Right kidney (tissue), 1 donor: Measurements from ENCODE around the gene AAR2.

ENCODE experiments used
- DNase-seq: peaks from one replicate; pipeline ENCODE4 v3.0.0-alpha.2; 2016

AAR2 gene

GRCh38 chr20:36217226-36217625 lies 19.1 kb upstream of the AAR2 start:
- no peak for DNase-seq

- DNase-seq: no peak
Observed at GRCh38 chr20:36218380-36219064, 17.8 kb upstream of the AAR2 start.

DNA sequence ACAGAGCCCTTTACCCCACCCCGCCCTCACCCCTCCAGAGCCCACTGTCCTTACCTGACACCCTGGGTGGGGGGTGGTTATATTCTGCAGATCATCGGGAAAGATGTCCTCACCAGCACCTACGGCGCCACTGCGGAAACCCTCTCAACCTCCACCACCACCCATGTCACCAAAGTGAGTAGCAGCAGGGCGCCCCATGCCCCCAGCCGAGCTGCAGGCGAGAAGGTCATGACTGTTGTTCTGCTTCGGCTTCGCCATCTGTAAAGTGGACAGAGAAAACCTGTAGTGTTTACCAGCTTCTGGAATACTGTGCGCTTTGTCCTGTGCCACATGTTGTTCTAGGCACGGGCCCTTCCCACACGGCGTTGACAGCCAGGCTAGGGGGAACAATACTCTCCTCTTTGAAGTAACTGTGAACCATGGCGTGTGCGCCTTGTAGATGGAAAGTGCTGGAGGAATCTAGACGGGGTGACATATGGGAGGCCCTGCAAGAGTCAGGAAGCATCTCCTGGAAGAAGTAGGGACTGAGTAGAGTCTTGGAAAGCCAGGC lies 16.5 kb upstream of the AAR2 start:
- no peak for DNase-seq

- no peak for DNase-seq
Observed at GRCh38 chr20:36225666-36226065, 10.6 kb upstream of the AAR2 start.

- no peak for DNase-seq
Observed at GRCh38 chr20:36228770-36229169, 7.5 kb upstream of the AAR2 start.

DNA sequence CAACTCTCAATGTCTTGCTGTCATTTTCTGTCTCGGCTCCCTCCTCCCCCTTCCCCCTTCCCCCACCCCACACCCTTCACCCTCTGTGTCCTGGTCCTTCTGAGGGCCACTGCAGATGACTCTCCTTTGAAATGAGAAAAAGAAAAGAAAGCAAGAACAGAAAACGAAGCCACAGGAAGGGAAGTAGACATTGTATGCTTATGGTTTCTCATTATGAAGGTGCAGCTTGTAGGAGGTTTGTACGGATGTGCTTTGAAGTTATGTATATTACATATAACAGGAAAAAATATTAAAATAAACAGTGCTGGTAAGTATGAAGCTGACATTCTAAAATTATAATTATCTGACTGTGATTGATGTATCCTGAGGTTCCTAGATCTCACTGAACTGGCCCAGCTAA lies 6.3 kb upstream of the AAR2 start:
- DNase-seq: no peak

DNA sequence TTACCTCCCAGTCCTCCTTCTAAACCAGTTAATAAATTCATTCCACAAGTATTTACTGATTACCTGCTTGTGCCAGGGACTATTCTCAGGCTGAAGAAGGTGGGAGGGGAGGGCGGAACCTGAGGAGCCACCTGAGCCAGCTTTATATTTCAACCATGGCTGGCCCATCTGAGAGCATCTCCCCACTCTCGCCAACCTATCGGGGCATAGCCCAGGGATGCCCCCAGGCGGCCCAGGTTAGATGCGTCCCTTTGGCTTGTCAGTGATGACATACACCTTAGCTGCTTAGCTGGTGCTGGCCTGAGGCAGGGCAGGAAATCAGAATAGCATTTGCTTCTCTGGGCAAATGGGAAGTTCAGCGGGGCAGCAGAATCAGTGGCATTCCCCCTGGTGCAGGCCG lies 4.9 kb upstream of the AAR2 start:
- no peak for DNase-seq

- no peak for DNase-seq
Observed at GRCh38 chr20:36234771-36235320, 1.4 kb upstream of the AAR2 start.

GRCh38 chr20:36236786-36237121 lies 476 bp downstream of the AAR2 start:
- no peak for DNase-seq

GRCh38 chr20:36237477-36237876 lies 1.2 kb downstream of the AAR2 start:
- DNase-seq: no peak

GRCh38 chr20:36238153-36238552 lies 1.9 kb downstream of the AAR2 start:
- DNase-seq: no peak

DNA sequence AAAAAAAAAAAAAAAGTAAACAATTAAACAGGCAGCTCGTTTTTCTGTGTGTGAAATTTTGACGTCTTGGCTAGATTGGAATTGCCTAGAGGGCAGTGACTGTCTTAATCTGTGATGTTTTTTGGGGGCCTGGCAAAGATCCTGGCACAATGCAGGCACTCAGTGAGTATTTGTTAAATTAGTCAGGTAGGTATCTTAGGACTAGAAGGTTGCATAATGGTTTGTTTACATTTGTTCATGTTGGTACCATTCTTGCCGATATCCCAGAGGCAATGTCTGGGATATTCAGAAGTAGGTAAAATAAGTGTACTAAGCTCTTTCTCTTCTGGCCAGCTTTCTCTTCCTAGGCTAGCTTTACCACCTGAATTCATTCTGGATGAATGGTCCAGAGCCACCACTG lies 2.5 kb downstream of the AAR2 start:
- DNase-seq: no peak

DNA sequence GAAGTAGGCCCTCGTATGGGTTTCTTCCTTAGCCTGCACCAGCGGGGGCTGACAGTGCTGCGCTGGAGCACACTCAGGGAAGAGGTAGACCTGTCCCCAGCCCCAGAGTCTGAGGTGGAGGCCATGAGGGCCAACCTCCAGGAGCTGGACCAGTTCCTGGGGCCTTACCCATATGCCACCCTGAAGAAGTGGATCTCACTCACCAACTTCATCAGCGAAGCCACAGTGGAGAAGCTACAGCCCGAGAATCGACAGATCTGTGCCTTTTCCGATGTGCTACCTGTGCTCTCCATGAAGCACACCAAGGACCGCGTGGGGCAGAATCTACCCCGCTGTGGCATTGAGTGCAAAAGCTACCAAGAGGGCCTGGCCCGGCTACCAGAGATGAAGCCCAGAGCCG lies 3.8 kb downstream of the AAR2 start:
- DNase-seq: no peak

DNA sequence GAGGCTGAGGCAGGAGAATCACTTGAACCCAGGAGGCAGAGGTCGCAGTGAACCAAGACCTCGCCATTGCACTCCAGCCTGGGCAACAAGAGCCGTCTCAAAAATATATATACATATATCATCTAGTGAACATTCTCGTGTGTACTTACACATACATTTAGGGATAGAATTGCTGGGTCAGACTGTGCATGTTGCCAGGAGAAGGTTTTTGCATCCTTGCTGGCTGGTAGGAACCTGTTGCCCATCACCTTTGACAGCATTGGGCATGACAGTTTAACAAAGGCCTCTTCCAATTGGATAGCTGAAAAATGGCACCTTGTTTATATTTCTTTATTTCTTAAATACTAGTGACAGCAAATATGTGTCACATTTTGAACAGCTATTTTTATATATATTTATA lies 5.4 kb downstream of the AAR2 start:
- no peak for DNase-seq

GRCh38 chr20:36243726-36244125 lies 7.4 kb downstream of the AAR2 start:
- no peak for DNase-seq

DNA sequence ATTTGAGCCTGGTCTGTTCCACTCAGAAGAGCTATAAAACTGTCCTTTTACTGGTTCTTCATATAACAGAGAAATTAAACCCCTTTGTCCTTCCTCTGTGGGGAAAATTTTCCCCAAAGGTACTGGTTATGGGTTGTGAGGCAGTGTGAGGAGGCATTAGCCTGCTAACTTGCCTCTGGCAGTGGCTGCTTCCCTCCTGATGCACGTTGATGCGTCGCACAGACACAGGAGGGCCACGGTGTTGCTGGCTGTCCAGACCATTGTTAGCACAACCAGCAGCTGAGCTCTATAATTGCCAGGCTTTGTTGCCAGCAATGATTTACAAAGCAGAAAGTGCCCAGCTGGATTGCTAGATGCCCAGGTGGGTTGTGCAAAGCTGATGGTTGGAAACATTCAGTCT lies 10.1 kb downstream of the AAR2 start:
- DNase-seq: no peak

DNA sequence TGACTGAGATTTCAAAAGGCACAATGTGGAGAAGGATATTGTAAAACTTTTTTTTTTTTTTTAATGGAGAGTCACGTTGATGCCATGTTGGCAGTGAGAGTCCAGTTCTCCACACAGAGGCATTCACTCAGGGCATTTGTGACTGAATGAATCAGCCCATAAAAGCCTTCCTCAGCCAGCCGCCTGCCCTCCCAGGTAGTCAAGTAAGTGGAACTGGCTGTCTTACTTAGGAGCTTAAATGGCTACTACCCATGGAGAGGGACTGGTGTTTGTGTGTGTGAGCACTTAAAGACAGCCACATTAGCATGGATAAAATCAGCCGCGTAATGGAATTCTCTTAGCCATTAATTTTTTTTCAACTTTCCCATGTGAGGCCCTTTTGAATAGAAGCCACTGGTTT lies 12.6 kb downstream of the AAR2 start:
- no peak for DNase-seq

GRCh38 chr20:36249450-36249849 lies 13.2 kb downstream of the AAR2 start:
- DNase-seq: no peak

GRCh38 chr20:36251426-36251825 lies 15.1 kb downstream of the AAR2 start:
- no peak for DNase-seq

DNA sequence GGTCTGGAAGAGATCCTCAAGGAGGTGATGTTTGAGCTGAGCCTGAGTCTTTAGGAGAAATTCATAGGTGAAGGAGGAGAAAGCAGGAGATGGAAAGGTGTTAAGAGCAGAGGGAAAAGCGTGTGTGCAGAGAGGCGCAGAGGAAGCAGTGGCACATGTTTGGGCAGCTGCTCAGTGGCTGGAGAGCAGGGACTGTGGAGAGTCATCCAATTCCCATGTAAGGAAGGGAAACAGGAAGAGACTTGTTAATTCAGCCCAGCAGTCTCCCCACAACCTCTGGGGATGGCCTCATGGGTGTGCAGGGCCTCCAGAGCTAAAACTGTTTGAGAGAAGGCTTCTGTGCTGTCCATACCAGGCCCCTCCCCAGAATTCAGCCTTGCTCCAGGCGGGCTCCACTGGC lies 16.2 kb downstream of the AAR2 start:
- no peak for DNase-seq

DNA sequence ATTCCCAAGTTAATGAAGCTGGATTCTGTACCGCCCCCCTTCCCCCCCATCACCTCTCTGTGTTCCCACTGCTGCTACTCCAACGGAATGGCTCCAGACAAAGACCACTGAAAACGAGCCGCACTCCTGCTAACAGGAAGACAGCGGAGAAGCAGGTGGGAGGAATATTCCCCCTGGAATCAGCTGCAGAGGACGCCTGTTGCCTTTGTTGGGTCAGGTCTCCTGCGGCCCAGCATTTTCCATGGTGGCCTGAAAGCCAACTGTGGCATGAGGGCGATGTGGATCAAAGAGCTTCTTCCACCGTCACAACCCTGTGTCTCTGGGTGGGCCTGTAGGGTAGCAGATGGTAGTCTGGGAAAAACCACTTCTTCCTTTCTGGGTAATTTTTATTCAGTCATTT lies 16.8 kb downstream of the AAR2 start:
- DNase-seq: no peak

DNA sequence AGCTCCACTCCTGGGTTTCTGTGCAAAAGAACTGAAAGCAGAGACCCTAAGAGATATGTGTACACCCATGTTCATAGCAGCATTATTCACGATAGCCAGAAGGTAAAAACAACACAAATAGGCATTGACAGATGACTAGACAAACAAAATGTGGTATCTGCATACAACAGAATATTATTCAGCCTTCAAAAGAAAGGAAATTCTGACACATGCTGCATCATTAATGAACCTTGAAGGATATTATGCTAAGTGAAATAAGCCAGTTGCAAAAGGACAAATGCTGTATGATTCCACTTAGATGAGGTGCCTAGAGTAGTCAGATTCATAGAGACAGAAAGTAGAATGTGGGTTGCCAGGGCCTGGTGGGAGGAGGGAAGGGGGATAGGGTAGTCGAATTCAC lies 17.8 kb downstream of the AAR2 start:
- DNase-seq: no peak

- DNase-seq: no peak
Observed at GRCh38 chr20:36255445-36255844, 19.2 kb downstream of the AAR2 start.

DNA sequence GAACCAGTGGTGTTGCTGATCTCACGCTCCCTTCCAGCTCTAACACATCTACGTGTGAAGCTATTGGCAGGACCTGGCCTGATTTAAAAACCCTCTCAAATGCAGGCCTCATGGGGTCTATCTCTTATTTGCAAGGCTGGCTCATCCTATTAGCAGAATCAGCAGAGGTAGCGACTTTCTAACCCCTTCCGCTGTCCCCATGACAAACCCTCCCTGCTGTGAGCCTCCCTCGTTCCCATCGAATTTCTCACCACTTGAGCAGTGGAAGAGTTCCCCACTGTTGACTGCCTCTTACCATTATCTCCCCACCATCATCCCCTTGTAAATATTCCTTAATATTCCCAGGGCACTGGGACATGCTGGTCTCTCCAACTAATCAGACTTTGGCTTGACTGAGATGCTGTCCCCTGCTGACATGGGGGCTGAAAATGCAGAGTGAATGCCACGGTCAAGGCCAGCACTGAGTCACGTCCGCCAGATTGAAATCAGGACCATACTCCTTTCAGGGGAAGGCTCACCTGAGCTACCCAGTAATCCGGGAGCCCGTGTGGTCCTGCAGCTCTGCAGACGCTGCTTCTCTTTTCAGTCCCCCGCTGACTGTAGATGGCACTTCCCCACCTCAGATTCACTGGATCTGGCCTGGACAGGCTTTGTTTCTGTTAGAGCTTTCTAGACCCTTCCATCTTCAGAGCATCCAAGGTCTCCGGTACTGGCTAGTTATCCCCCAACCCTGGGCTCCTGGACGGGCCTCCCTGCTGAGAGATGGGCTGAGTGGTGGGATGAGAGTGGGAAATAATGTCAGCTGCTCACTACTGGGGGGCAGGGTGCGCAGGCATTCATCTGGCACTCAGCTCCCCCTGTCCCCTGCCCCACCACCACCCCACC lies 23.1 kb downstream of the AAR2 start:
- DNase-seq: no peak
